HG02885 (cell line): ENCODE measurements around the gene SH3PXD2A.

Experiments
- ATAC-seq: cut with Tn5 transposase; IDR thresholded peaks from one replicate; pipeline ENCODE4 v1.9.1; 2021; ENCODE audit warnings: mild to moderate bottlenecking; ENCODE audit not compliant: unreplicated experiment, poor library complexity

SH3PXD2A gene

GRCh38 chr10:103795634-103796270, 59.6 kb downstream of the SH3PXD2A start:
- no peak for ATAC-seq

- no peak for ATAC-seq
Observed at GRCh38 chr10:103794996-103795395, 60.4 kb downstream of the SH3PXD2A start.

GRCh38 chr10:103793920-103794883, 61.2 kb downstream of the SH3PXD2A start:
- no peak for ATAC-seq

GRCh38 chr10:103793429-103793828, 61.9 kb downstream of the SH3PXD2A start:
- no peak for ATAC-seq

- no peak for ATAC-seq
Observed at GRCh38 chr10:103792547-103792946, 62.8 kb downstream of the SH3PXD2A start.

- no peak for ATAC-seq
Observed at GRCh38 chr10:103791858-103792257, 63.5 kb downstream of the SH3PXD2A start.

GRCh38 chr10:103791291-103791690, 64.1 kb downstream of the SH3PXD2A start:
- ATAC-seq = no peak

- ATAC-seq = no peak
Observed at GRCh38 chr10:103790580-103790979, 64.8 kb downstream of the SH3PXD2A start.

GRCh38 chr10:103789771-103790201, 65.6 kb downstream of the SH3PXD2A start:
- no peak for ATAC-seq

- ATAC-seq = no peak
Observed at GRCh38 chr10:103789161-103789560, 66.2 kb downstream of the SH3PXD2A start.

GRCh38 chr10:103787331-103787730, 68.0 kb downstream of the SH3PXD2A start:
- ATAC-seq = no peak

GRCh38 chr10:103786020-103786419, 69.4 kb downstream of the SH3PXD2A start:
- ATAC-seq = no peak

GRCh38 chr10:103784723-103785418, 70.5 kb downstream of the SH3PXD2A start:
- ATAC-seq = no peak

GRCh38 chr10:103784089-103784488, 71.3 kb downstream of the SH3PXD2A start:
- ATAC-seq = no peak

GRCh38 chr10:103783681-103784080, 71.7 kb downstream of the SH3PXD2A start:
- no peak for ATAC-seq

GRCh38 chr10:103781329-103782061, 73.9 kb downstream of the SH3PXD2A start:
- no peak for ATAC-seq

GRCh38 chr10:103780242-103781149, 74.9 kb downstream of the SH3PXD2A start:
- no peak for ATAC-seq

GRCh38 chr10:103778358-103779139, 76.8 kb downstream of the SH3PXD2A start:
- no peak for ATAC-seq
